CD4-positive, alpha-beta T cell (primary cell): ENCODE measurements around the gene RPL36A. TPM values are rescaled to one million over a fixed set of nuclear protein-coding genes. Genes with fewer than 3 reads are reported as not detected.
A peak's percentile ranks its signal among the peaks of the same experiment; 100 is the strongest.

Source experiments
- ATAC-seq: fragments of 200-7000 bp; cut with Tn5 transposase; one replicate; pipeline ENCODE4 v1.10.0; 2022; ENCODE audit warnings: mild to moderate bottlenecking; ENCODE audit not compliant: poor library complexity
- CTCF ChIA-PET: fragments of 350-600 bp; sonication (Branson Sonifier 250); formaldehyde crosslinking; loops from one replicate; lab custom pipeline; 2021; ENCODE audit warnings: antibody characterized with exemption, inconsistent platforms; lab: Charles Lee
- POLR2A ChIA-PET: fragments of 350-600 bp; sonication (Branson Sonifier 250); formaldehyde crosslinking; loops from one replicate; lab custom pipeline; 2021; ENCODE audit warnings: antibody characterized with exemption, inconsistent platforms; lab: Charles Lee
- DNase-seq, 14 experiments: peaks; one replicate each; pipeline ENCODE4 v3.0.0-alpha.2; 2013 to 2020; ENCODE audit warnings: mixed read lengths in 2 of 14
- H3K27ac ChIP-seq, 2 donors: one replicate each; pipeline versions ENCODE4 v1.5.1 to v1.7.0; 2013; ENCODE audit warnings: low read length in 2 of 2, low read depth in 1 of 2, mild to moderate bottlenecking in 1 of 2
- H3K27me3 ChIP-seq, 2 experiments: 1 replicate in 1 of 2; 2 replicates in 1 of 2; pipeline versions ENCODE4 v1.6.1 to v1.7.0; 2013; ENCODE audit warnings: low read length in 2 of 2, control low read depth in 1 of 2, mild to moderate bottlenecking in 1 of 2, moderate library complexity in 1 of 2; ENCODE audit not compliant: insufficient read depth in 2 of 2, control insufficient read depth in 1 of 2
- H3K36me3 ChIP-seq: one replicate; pipeline ENCODE4 v1.6.1; 2013; ENCODE audit warnings: low read length, control low read depth; ENCODE audit not compliant: insufficient read depth
- H3K4me1 ChIP-seq: one replicate; pipeline ENCODE4 v1.6.1; 2013; ENCODE audit warnings: low read length, control low read depth; ENCODE audit not compliant: insufficient read depth
- H3K4me3 ChIP-seq: one replicate; pipeline ENCODE4 v1.5.1; 2013; ENCODE audit warnings: mild to moderate bottlenecking, low read length, moderate library complexity
- H3K9me3 ChIP-seq, 2 experiments: 1 replicate in 1 of 2; 2 replicates in 1 of 2; pipeline versions ENCODE4 v1.6.1 to v1.7.0; 2013; ENCODE audit warnings: low read length in 2 of 2, mild to moderate bottlenecking in 2 of 2, control low read depth in 1 of 2, moderate library complexity in 1 of 2; ENCODE audit not compliant: control insufficient read depth in 1 of 2, insufficient read depth in 1 of 2
- H3K27ac Mint-ChIP-seq: one replicate; pipeline ENCODE4 v1.8.0; 2020; ENCODE audit warnings: mixed read lengths
- H3K27me3 Mint-ChIP-seq: one replicate; pipeline ENCODE4 v1.8.0; 2021; ENCODE audit warnings: mixed read lengths
- H3K36me3 Mint-ChIP-seq: one replicate; pipeline ENCODE4 v1.8.0; 2021; ENCODE audit warnings: low read depth, mixed read lengths
- H3K4me1 Mint-ChIP-seq: one replicate; pipeline ENCODE4 v1.8.0; 2021; ENCODE audit warnings: low read depth, mixed read lengths
- H3K4me3 Mint-ChIP-seq: one replicate; pipeline ENCODE4 v1.8.0; 2020; ENCODE audit warnings: mild to moderate bottlenecking, mixed read lengths
- H3K9me3 Mint-ChIP-seq: one replicate; pipeline ENCODE4 v1.8.0; 2020; ENCODE audit warnings: mixed read lengths
- CTCF ChIP-seq: fragments of 200-600 bp; IDR thresholded peaks from one replicate; pipeline ENCODE4 v1.8.0; 2022; ENCODE audit warnings: antibody characterized with exemption, mild to moderate bottlenecking
- intact Hi-C, 2 experiments: fragments of 100-400 bp; cut with DNase I in 1 of 2; cut with micrococcal nuclease in 1 of 2; formaldehyde crosslinking; loops; one replicate each; pipeline versions ENCODE4 v1.15.1 to v1.9.0; 2023 to 2025; cut with DNase I, micrococcal nuclease
- total RNA-seq, 174 experiments: library from RNA in 2 of 174; stranded (reverse) in 2 of 174; gene quantifications; one replicate each; pipeline ENCODE4 v1.2.3 and lab custom pipeline; 2021 to 2026

RPL36A gene
- total RNA-seq, 2 experiments from 2014 or later, result 417 to 536 TPM

- no peak for TF ChIP-seq CTCF
These were observed 42.2 kb upstream of the RPL36A start, which contains the start of gene TIMM8A for GRCh38 chrX:101348452-101349192. Gene TIMM8A (minus strand): TSS chrX:101348742. CDS start chrX:101348664, 78 bp downstream.

GRCh38 chrX:101349193-101349562 lies 41.6 kb upstream of the RPL36A start:
- ATAC-seq (no peak), DNase-seq (no peak)
- H3K4me1 Mint-ChIP-seq, result peaks cover 19% of the 10 kb centered on the region
- Histone ChIP-seq H3K4me1 (peaks cover 15% of the 10 kb centered on the region), H3K27ac (peak overlapping the region; percentile 67 to 88), H3K4me3 (peak overlapping the region; percentile 86), H3K36me3 (no peaks in the 10 kb centered on the region), H3K27me3 (no peaks in the 10 kb centered on the region), H3K9me3 (no peaks in the 10 kb centered on the region)
- no peaks in the 10 kb centered on the region for H3K9me3 Mint-ChIP-seq
- H3K4me3 Mint-ChIP-seq, result peak overlapping the region; percentile 92
- H3K27me3 Mint-ChIP-seq, result no peaks in the 10 kb centered on the region
- CTCF ChIA-PET, result interaction anchor here (5.0 kb wide), 1 partner anchor 41 kb away, joined by 26 read pairs; the partner anchor contains the start of gene RPL36A
- intact Hi-C loops, result loop anchor here (2.0 to 5.0 kb wide), 3 partner anchors 42 to 68 kb away; partner anchors contain the start of genes GLA (in 1 of the 2), HNRNPH2 (in 1 of the 2) and RPL36A (in 1 of the 2)
- peak overlapping the region; percentile 88 for H3K27ac Mint-ChIP-seq
- no peak for TF ChIP-seq CTCF
- POLR2A ChIA-PET, result interaction anchor here (0.6 to 2.6 kb wide), 5 partner anchors 16 to 582 kb away, joined by 3 to 18 read pairs (median 3); partner anchors contain the start of genes CENPI, RPL36A and ZMAT1
- peaks cover 18% of the 10 kb centered on the region for H3K36me3 Mint-ChIP-seq

More at GRCh38 chrX:101348452-101349192, 42.2 kb upstream of the RPL36A start, which contains the start of gene TIMM8A:
- Mint-ChIP-seq H3K4me1 (peaks cover 19% of the 10 kb centered on the region), H3K9me3 (no peaks in the 10 kb centered on the region), H3K27me3 (no peaks in the 10 kb centered on the region), H3K27ac (peak within 1 kb of the TSS; percentile 88), H3K4me3 (peak within 1 kb of the TSS; percentile 92), H3K36me3 (peaks cover 18% of the 10 kb centered on the region)
- H3K27ac ChIP-seq, result peak within 1 kb of the TSS; percentile 67 to 88
- intact Hi-C loops, result loop anchor here (2.0 to 5.0 kb wide), 3 partner anchors 42 to 69 kb away; partner anchors contain the start of genes GLA (in 1 of the 2), HNRNPH2 (in 1 of the 2) and RPL36A (in 1 of the 2)
- H3K27me3 ChIP-seq, result no peaks in the 10 kb centered on the region
- ChIA-PET CTCF (interaction anchor here (5.0 kb wide), 1 partner anchor 42 kb away, joined by 26 read pairs; the partner anchor contains the start of gene RPL36A), POLR2A (interaction anchor here (0.5 to 2.6 kb wide), 6 partner anchors 16 to 583 kb away, joined by 3 to 18 read pairs (median 3); partner anchors contain the start of genes CENPI, RPL36A and ZMAT1)
- no peaks in the 10 kb centered on the region for H3K36me3 ChIP-seq
- ATAC-seq, result peak; percentile 99
- H3K4me3 ChIP-seq, result peak within 1 kb of the TSS; percentile 86
- peak; percentile 48 to 87 (median 68) for DNase-seq
- no peaks in the 10 kb centered on the region for H3K9me3 ChIP-seq
- peaks cover 15% of the 10 kb centered on the region for H3K4me1 ChIP-seq

- CTCF ChIA-PET, result no interaction called here
- Mint-ChIP-seq H3K4me3 (no peak overlapping the region), H3K4me1 (no peaks in the 10 kb centered on the region), H3K9me3 (no peaks in the 10 kb centered on the region), H3K27ac (no peak overlapping the region), H3K36me3 (no peaks in the 10 kb centered on the region), H3K27me3 (peaks cover 4% of the 10 kb centered on the region)
- DNase-seq (no peak), ATAC-seq (no peak)
- Histone ChIP-seq H3K27ac (no peak overlapping the region), H3K36me3 (no peaks in the 10 kb centered on the region), H3K27me3 (no peaks in the 10 kb centered on the region), H3K4me1 (no peaks in the 10 kb centered on the region), H3K9me3 (no peaks in the 10 kb centered on the region), H3K4me3 (no peak overlapping the region)
- intact Hi-C loops, result loop anchor here in 1 of 2 experiments (10.0 kb wide), 1 partner anchor 542 kb away; no protein-coding TSS in a partner anchor
- no peak for TF ChIP-seq CTCF
- POLR2A ChIA-PET, result no interaction called here
These were observed 33.5 kb upstream of the RPL36A start for GRCh38 chrX:101357166-101357795.
